ENCODE measurements around the gene AEBP1. TPM values are rescaled to one million over a fixed set of nuclear protein-coding genes. Genes with fewer than 3 reads are reported as not detected.

AEBP1 gene
- total RNA-seq, 1 experiment from 2014 or later: 49.3 TPM

GRCh38 chr7:44141221-44141850 lies 37.2 kb downstream of the AEBP1 start, which contains the start of gene MYL7:
MYL7 (minus strand) TSS chr7:44141332; CDS start chr7:44141305, 27 bp downstream.
- peaks cover 56% of the 10 kb centered on the region for H3K27me3 Mint-ChIP-seq (ENCODE audit: low read depth)

More at GRCh38 chr7:44141221-44141850, 37.2 kb downstream of the AEBP1 start, which contains the start of gene MYL7:
- no peaks in the 10 kb centered on the region for H3K79me2 ChIP-seq (ENCODE audit: insufficient read depth, low read length)
- Mint-ChIP-seq H3K36me3 (ENCODE audit: insufficient read depth in 1 of 3, low read depth in 3 of 3) (no peaks in the 10 kb centered on the region; a peak in 1 of 7 replicates), H3K27ac (no peak within 1 kb of the TSS), H3K4me3 (peak within 1 kb of the TSS in 1 of 2 experiments; percentile 29; a peak in 1 of 5 replicates), H3K4me1 (peaks cover 7 to 10% of the 10 kb centered on the region in 2 experiments), H3K9me3 (no peaks in the 10 kb centered on the region)
- no CpG with 5 or more reads among the region's 6 CpGs for WGBS (ENCODE audit: extremely low coverage, insufficient read length, low lambda C conversion rate)
- peaks cover 8% of the 10 kb centered on the region; the same call in 1 of the 2 replicates for H3K27me3 ChIP-seq (ENCODE audit: insufficient read depth, low read length)
- no peak within 1 kb of the TSS for H3K27ac ChIP-seq (ENCODE audit: insufficient read length, low read depth, low read length)
- H3K18ac ChIP-seq (ENCODE audit: insufficient read length, low read depth, low read length): no peak within 1 kb of the TSS
- DNase-seq: no peak
- H2BK20ac ChIP-seq (ENCODE audit: low read depth, low read length, poor library complexity, severe bottlenecking): no peak within 1 kb of the TSS
- no peak within 1 kb of the TSS for H3K9ac ChIP-seq (ENCODE audit: extremely low read depth, insufficient read length, low read length)
- no peak within 1 kb of the TSS for H2BK5ac ChIP-seq (ENCODE audit: insufficient read length, low read length)
- H2BK12ac ChIP-seq (ENCODE audit: insufficient read length, low read depth, low read length): no peak within 1 kb of the TSS
- H2AFZ ChIP-seq (ENCODE audit: low read length): no peak within 1 kb of the TSS
- no peak within 1 kb of the TSS for H2AK5ac ChIP-seq (ENCODE audit: insufficient read length, low read length)
- no peak within 1 kb of the TSS for H2BK120ac ChIP-seq (ENCODE audit: low read depth, low read length, poor library complexity, severe bottlenecking)
- H3K4me2 ChIP-seq (ENCODE audit: insufficient read depth, insufficient read length, low read length): no peak within 1 kb of the TSS
- no peaks in the 10 kb centered on the region for H3K9me3 ChIP-seq (ENCODE audit: control insufficient read depth, low read depth, low read length)
- H2BK15ac ChIP-seq (ENCODE audit: low read depth, low read length): no peak within 1 kb of the TSS
- H4K20me1 ChIP-seq (ENCODE audit: control insufficient read depth, insufficient read depth, insufficient read length): no peaks in the 10 kb centered on the region
- H4K91ac ChIP-seq (ENCODE audit: insufficient read length, low read depth, low read length): no peak within 1 kb of the TSS
- H3K14ac ChIP-seq (ENCODE audit: insufficient read depth, low read length): no peak within 1 kb of the TSS; the same call in 1 of the 2 replicates
- no peak within 1 kb of the TSS for H4K8ac ChIP-seq (replicated peaks; ENCODE audit: insufficient read length, low read depth, low read length)
- H3K23me2 ChIP-seq (ENCODE audit: insufficient read length, low read depth, low read length, poor library complexity, severe bottlenecking): peaks cover 8% of the 10 kb centered on the region
- H3K4ac ChIP-seq (ENCODE audit: low read depth, low read length): no peak within 1 kb of the TSS
- H3K79me1 ChIP-seq (ENCODE audit: insufficient read depth, low read depth, low read length, poor library complexity, severe bottlenecking): no peaks in the 10 kb centered on the region
- H3K56ac ChIP-seq (ENCODE audit: insufficient read length, low read depth, low read length): no peak within 1 kb of the TSS
- H4K5ac ChIP-seq (ENCODE audit: insufficient read length, low read depth, low read length): no peak within 1 kb of the TSS
- TF ChIP-seq, protein P1, sequence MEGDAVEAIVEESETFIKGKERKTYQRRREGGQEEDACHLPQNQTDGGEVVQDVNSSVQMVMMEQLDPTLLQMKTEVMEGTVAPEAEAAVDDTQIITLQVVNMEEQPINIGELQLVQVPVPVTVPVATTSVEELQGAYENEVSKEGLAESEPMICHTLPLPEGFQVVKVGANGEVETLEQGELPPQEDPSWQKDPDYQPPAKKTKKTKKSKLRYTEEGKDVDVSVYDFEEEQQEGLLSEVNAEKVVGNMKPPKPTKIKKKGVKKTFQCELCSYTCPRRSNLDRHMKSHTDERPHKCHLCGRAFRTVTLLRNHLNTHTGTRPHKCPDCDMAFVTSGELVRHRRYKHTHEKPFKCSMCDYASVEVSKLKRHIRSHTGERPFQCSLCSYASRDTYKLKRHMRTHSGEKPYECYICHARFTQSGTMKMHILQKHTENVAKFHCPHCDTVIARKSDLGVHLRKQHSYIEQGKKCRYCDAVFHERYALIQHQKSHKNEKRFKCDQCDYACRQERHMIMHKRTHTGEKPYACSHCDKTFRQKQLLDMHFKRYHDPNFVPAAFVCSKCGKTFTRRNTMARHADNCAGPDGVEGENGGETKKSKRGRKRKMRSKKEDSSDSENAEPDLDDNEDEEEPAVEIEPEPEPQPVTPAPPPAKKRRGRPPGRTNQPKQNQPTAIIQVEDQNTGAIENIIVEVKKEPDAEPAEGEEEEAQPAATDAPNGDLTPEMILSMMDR (conservative IDR thresholded peaks at IDR 0.05): no peak
- no peaks in the 10 kb centered on the region for H3K4me1 ChIP-seq (ENCODE audit: insufficient read depth, low read length)
- H3K23ac ChIP-seq (ENCODE audit: insufficient read length, low read depth, low read length): no peak within 1 kb of the TSS
- H3T11ph ChIP-seq (ENCODE audit: low read length): no peak within 1 kb of the TSS
